SK-N-SH (cell line): ENCODE measurements around the gene HIF1AN. TPM values are rescaled to one million over a fixed set of nuclear protein-coding genes. Genes with fewer than 3 reads are reported as not detected.

Experiments used
- CTCF ChIA-PET: fragments of 300-600, 350-600 bp; formaldehyde crosslinking; extraction: SDS; loops from one replicate; lab custom pipeline; 2021; lab: Yijun Ruan, JAX
- POLR2A ChIA-PET: fragments of 350-600 bp; sonication (Branson Sonifier 250); formaldehyde crosslinking; extraction: SDS; loops from one replicate; lab custom pipeline; 2020; ENCODE audit warnings: antibody characterized with exemption, inconsistent platforms; lab: Yijun Ruan, JAX
- DNase-seq: peaks from one replicate; pipeline ENCODE4 v3.0.0; 2012
- H2AFZ ChIP-seq: fragments of 200-600 bp; sonication (generic); 2 replicates; pipeline ENCODE4 v1.8.1; 2016; ENCODE audit warnings: antibody characterized with exemption, mild to moderate bottlenecking, low read depth
- H3F3A ChIP-seq: fragments of 200-600 bp; sonication (generic); replicated peaks from 2 replicates; pipeline ENCODE3; 2016; ENCODE audit warnings: antibody characterized with exemption, mild to moderate bottlenecking; ENCODE audit not compliant: insufficient read depth
- H3K27ac ChIP-seq, 2 experiments: fragments of 200-500 bp in 1 of 2; fragments of 200-600 bp in 1 of 2; sonication (Bioruptor generic) in 1 of 2; sonication (generic), shearing (Covaris generic) in 1 of 2; 2 replicates each; pipeline versions ENCODE4 v1.5.1 to v1.6.1; 2014 to 2016; ENCODE audit warnings: low read depth in 2 of 2, inconsistent platforms in 1 of 2, low read length in 1 of 2, mild to moderate bottlenecking in 1 of 2, mixed read lengths in 1 of 2
- H3K27me3 ChIP-seq: fragments of 200-600 bp; sonication (generic), shearing (Covaris generic); 2 replicates; pipeline ENCODE4 v1.6.1; 2016; ENCODE audit warnings: mixed run types; ENCODE audit not compliant: insufficient read depth
- H3K36me3 ChIP-seq, 2 experiments: fragments of 200-500 bp in 1 of 2; fragments of 200-600 bp in 1 of 2; sonication (Bioruptor generic) in 1 of 2; sonication (generic) in 1 of 2; replicated peaks in 1 of 2; 2 replicates each; pipeline versions ENCODE3 to v1.5.1; 2014 to 2016; ENCODE audit warnings: low read length in 1 of 2, mild to moderate bottlenecking in 1 of 2; ENCODE audit not compliant: insufficient read depth in 2 of 2, control insufficient read depth in 1 of 2
- H3K4me1 ChIP-seq, 2 experiments: fragments of 200-500 bp in 1 of 2; fragments of 200-600 bp in 1 of 2; sonication (Bioruptor generic) in 1 of 2; sonication (generic), shearing (Covaris generic) in 1 of 2; 2 replicates each; pipeline versions ENCODE4 v1.5.1 to v1.6.1; 2014 to 2016; ENCODE audit warnings: low read depth in 1 of 2, low read length in 1 of 2, mixed run types in 1 of 2; ENCODE audit not compliant: insufficient read depth in 2 of 2, control insufficient read depth in 1 of 2
- H3K4me2 ChIP-seq: fragments of 200-600 bp; sonication (generic), shearing (Covaris generic); 2 replicates; pipeline ENCODE4 v1.6.1; 2017; ENCODE audit warnings: mixed run types
- H3K4me3 ChIP-seq, 2 experiments: fragments of 200-500 bp in 1 of 2; fragments of 200-600 bp in 1 of 2; sonication (Bioruptor generic) in 1 of 2; sonication (generic), shearing (Covaris generic) in 1 of 2; 2 replicates each; pipeline versions ENCODE4 v1.5.1 to v1.8.1; 2014 to 2016; ENCODE audit warnings: low read depth in 2 of 2, inconsistent platforms in 1 of 2, low read length in 1 of 2, mild to moderate bottlenecking in 1 of 2, mixed read lengths in 1 of 2, moderate library complexity in 1 of 2
- H3K79me2 ChIP-seq: fragments of 200-600 bp; sonication (generic); 2 replicates; pipeline ENCODE4 v1.8.1; 2017; ENCODE audit warnings: mild to moderate bottlenecking; ENCODE audit not compliant: insufficient read depth
- H3K9ac ChIP-seq: fragments of 200-600 bp; sonication (generic); 2 replicates; pipeline ENCODE4 v1.6.1; 2017; ENCODE audit warnings: mixed run types
- H3K9me2 ChIP-seq: fragments of 200-600 bp; sonication (generic); 2 replicates; pipeline ENCODE4 v1.6.1; 2017; ENCODE audit warnings: mixed run types
- H3K9me3 ChIP-seq: fragments of 200-600 bp; sonication (generic); 2 replicates; pipeline ENCODE4 v1.6.1; 2017; ENCODE audit warnings: mixed run types, mild to moderate bottlenecking, moderate library complexity
- H4K20me1 ChIP-seq: fragments of 200-600 bp; sonication (generic); 2 replicates; pipeline ENCODE4 v1.6.1; 2017; ENCODE audit warnings: mild to moderate bottlenecking, mixed run types; ENCODE audit not compliant: insufficient read depth
- EP300 ChIP-seq, 2 experiments: IDR thresholded peaks; 2 replicates each; pipeline versions ENCODE4 v1.4.0 to v1.6.1; 2012; ENCODE audit warnings: borderline replicate concordance in 1 of 2, low read depth in 1 of 2, low read length in 1 of 2
- EZH2phosphoT487 ChIP-seq: fragments of 200-600 bp; sonication (generic); IDR thresholded peaks from 2 replicates; pipeline ENCODE4 v1.6.1; 2017; ENCODE audit warnings: low read depth, mixed run types, mild to moderate bottlenecking, antibody characterized with exemption, moderate library complexity, borderline replicate concordance
- FOXJ3 ChIP-seq: sonication (generic); formaldehyde crosslinking; IDR thresholded peaks from 2 replicates; pipeline ENCODE4 v1.5.1; 2020; ENCODE audit warnings: mild to moderate bottlenecking, missing genetic modification reagents
- FOXM1 ChIP-seq: IDR thresholded peaks from 2 replicates; pipeline ENCODE4 v1.4.0; 2012; ENCODE audit warnings: low read depth, mild to moderate bottlenecking
- GATA2 ChIP-seq: sonication (generic); formaldehyde crosslinking; IDR thresholded peaks from 2 replicates; pipeline ENCODE4 v1.5.0; 2020; ENCODE audit warnings: mild to moderate bottlenecking, missing genetic modification reagents
- JUND ChIP-seq: IDR thresholded peaks from 2 replicates; pipeline ENCODE4 v1.4.0; 2012
- MEF2A ChIP-seq: IDR thresholded peaks from 2 replicates; pipeline ENCODE4 v1.4.0; 2012; ENCODE audit warnings: low read depth, borderline replicate concordance
- MXI1 ChIP-seq: IDR thresholded peaks from 2 replicates; pipeline ENCODE4 v1.6.1; 2012; ENCODE audit warnings: mild to moderate bottlenecking, low read depth, low read length, improper control_type of control experiment
- NFIC ChIP-seq: IDR thresholded peaks from 2 replicates; pipeline ENCODE4 v1.4.0; 2012; ENCODE audit warnings: borderline replicate concordance
- NRF1 ChIP-seq: IDR thresholded peaks from 2 replicates; pipeline ENCODE4 v1.6.1; 2012; ENCODE audit warnings: low read depth, mild to moderate bottlenecking, low read length
- POLR2AphosphoS5 ChIP-seq: IDR thresholded peaks from 2 replicates; pipeline ENCODE4 v1.6.1; 2012; ENCODE audit warnings: low read depth, low read length
- RAD21 ChIP-seq: IDR thresholded peaks from 2 replicates; pipeline ENCODE4 v1.6.1; 2012; ENCODE audit warnings: mild to moderate bottlenecking, low read length
- REST ChIP-seq: IDR thresholded peaks from 2 replicates; pipeline ENCODE4 v1.6.1; 2012; ENCODE audit warnings: mild to moderate bottlenecking, low read depth, low read length, moderate library complexity
- RFX5 ChIP-seq: IDR thresholded peaks from 2 replicates; pipeline ENCODE4 v1.6.1; 2012; ENCODE audit warnings: mild to moderate bottlenecking, improper control_type of control experiment, low read length
- RXRA ChIP-seq: IDR thresholded peaks from 2 replicates; pipeline ENCODE4 v1.4.0; 2012; ENCODE audit warnings: low read depth, mild to moderate bottlenecking, borderline replicate concordance
- SIN3A ChIP-seq: IDR thresholded peaks from 2 replicates; pipeline ENCODE4 v1.6.1; 2012; ENCODE audit warnings: low read depth, mild to moderate bottlenecking, low read length, moderate library complexity, borderline replicate concordance
- SMC3 ChIP-seq: IDR thresholded peaks from 2 replicates; pipeline ENCODE4 v1.6.1; 2012; ENCODE audit warnings: low read depth, low read length, improper control_type of control experiment
- TCF12 ChIP-seq: IDR thresholded peaks from 2 replicates; pipeline ENCODE4 v1.4.0; 2012
- USF1 ChIP-seq: IDR thresholded peaks from 2 replicates; pipeline ENCODE4 v1.4.0; 2012; ENCODE audit warnings: low read depth, borderline replicate concordance
- WGBS: methylation state at CpG from one replicate; pipeline ENCODE4 v1.1.6; 2017; ENCODE audit warnings: low lambda C conversion rate; 5-methylcytosine and 5-hydroxymethylcytosine counted together
- polyA plus RNA-seq, 3 experiments: library from polyadenylated mRNA; depleted of rRNA; stranded (reverse); fragments of >200 nt; gene quantifications; 2 replicates each; pipeline ENCODE4 v1.2.3, GENCODE V29; 2012

The HIF1AN gene
- polyA plus RNA-seq, 1 of the 3 experiments (the other 2 are of a cell fraction): 8.1 TPM

- Histone ChIP-seq H3K4me1 (peaks cover 8 to 11% of the 10 kb centered on the region in 2 experiments; a peak in 3 of 4 replicates), H3F3A (peaks cover 14% of the 10 kb centered on the region), H3K9ac (no peak overlapping the region), H2AFZ (no peak overlapping the region), H3K9me3 (no peaks in the 10 kb centered on the region), H4K20me1 (no peaks in the 10 kb centered on the region), H3K27ac (no peak overlapping the region), H3K4me3 (no peak overlapping the region), H3K4me2 (no peak overlapping the region), H3K36me3 (peaks cover 10 to 33% of the 10 kb centered on the region in 2 experiments), H3K79me2 (peaks cover 24% of the 10 kb centered on the region), H3K9me2 (no peaks in the 10 kb centered on the region), H3K27me3 (no peaks in the 10 kb centered on the region)
- 96% methylated on average over 6 of the region's 6 CpGs for WGBS
- CTCF ChIA-PET: interaction anchor here (1.3 to 2.2 kb wide), 3 partner anchors 15 to 41 kb away, joined by 3 to 6 read pairs (median 5); no protein-coding TSS in a partner anchor
- no peak for DNase-seq
- TF ChIP-seq RXRA: no peak
- TF ChIP-seq EZH2phosphoT487: no peak
- TF ChIP-seq RAD21: no peak
- no peak for TF ChIP-seq TCF12
- TF ChIP-seq USF1: no peak
- TF ChIP-seq REST: no peak
- POLR2A ChIA-PET: no interaction called here
Measured at GRCh38 chr10:100524206-100524605, 11.5 kb upstream of the HIF1AN start.

GRCh38 chr10:100524638-100525037 lies 11.1 kb upstream of the HIF1AN start:
- ChIA-PET POLR2A (no interaction called here), CTCF (interaction anchor here (0.6 to 2.2 kb wide), 9 partner anchors 11 to 92 kb away, joined by 3 to 6 read pairs (median 3); partner anchors contain the start of gene HIF1AN)
- H3K27ac ChIP-seq: no peak overlapping the region
- peaks cover 14% of the 10 kb centered on the region for H3F3A ChIP-seq
- H3K9me3 ChIP-seq: no peaks in the 10 kb centered on the region
- peaks cover 8% of the 10 kb centered on the region in 2 experiments; a peak in 3 of 4 replicates for H3K4me1 ChIP-seq
- H3K9ac ChIP-seq: no peak overlapping the region
- H3K79me2 ChIP-seq: peaks cover 29% of the 10 kb centered on the region
- no peak overlapping the region for H3K4me2 ChIP-seq
- WGBS: 93% methylated on average over 2 of the region's 2 CpGs
- no peak for DNase-seq
- no peak for TF ChIP-seq RFX5
- no peak for TF ChIP-seq NRF1
- no peak for TF ChIP-seq FOXM1
- TF ChIP-seq NFIC: no peak
- no peak for TF ChIP-seq MEF2A
- TF ChIP-seq EP300 (IDR thresholded peaks at IDR 0.05; ENCODE audit: borderline replicate concordance in 1 of 2, low read depth in 1 of 2, low read length in 1 of 2): no peak
- no peak for TF ChIP-seq RAD21
- TF ChIP-seq FOXJ3 (CRISPR knock-in tag): no peak
- TF ChIP-seq GATA2 (CRISPR knock-in tag): no peak
- TF ChIP-seq SMC3: no peak
- TF ChIP-seq JUND: no peak
- TF ChIP-seq SIN3A: no peak
- TF ChIP-seq MXI1: no peak
- TF ChIP-seq POLR2AphosphoS5: no peak
- no peak overlapping the region for H3K4me3 ChIP-seq
- H3K36me3 ChIP-seq: peaks cover 10 to 33% of the 10 kb centered on the region in 2 experiments
- H3K9me2 ChIP-seq: no peaks in the 10 kb centered on the region
- no peaks in the 10 kb centered on the region for H3K27me3 ChIP-seq
- H4K20me1 ChIP-seq: no peaks in the 10 kb centered on the region
- no peak overlapping the region for H2AFZ ChIP-seq
